ENCODE results near the gene PHF1. TPM values are rescaled to one million over a fixed set of nuclear protein-coding genes. Genes with fewer than 3 reads are reported as not detected.

PHF1 gene
- total RNA-seq, 1 donor from 2014 or later = 83.4 TPM

DNA sequence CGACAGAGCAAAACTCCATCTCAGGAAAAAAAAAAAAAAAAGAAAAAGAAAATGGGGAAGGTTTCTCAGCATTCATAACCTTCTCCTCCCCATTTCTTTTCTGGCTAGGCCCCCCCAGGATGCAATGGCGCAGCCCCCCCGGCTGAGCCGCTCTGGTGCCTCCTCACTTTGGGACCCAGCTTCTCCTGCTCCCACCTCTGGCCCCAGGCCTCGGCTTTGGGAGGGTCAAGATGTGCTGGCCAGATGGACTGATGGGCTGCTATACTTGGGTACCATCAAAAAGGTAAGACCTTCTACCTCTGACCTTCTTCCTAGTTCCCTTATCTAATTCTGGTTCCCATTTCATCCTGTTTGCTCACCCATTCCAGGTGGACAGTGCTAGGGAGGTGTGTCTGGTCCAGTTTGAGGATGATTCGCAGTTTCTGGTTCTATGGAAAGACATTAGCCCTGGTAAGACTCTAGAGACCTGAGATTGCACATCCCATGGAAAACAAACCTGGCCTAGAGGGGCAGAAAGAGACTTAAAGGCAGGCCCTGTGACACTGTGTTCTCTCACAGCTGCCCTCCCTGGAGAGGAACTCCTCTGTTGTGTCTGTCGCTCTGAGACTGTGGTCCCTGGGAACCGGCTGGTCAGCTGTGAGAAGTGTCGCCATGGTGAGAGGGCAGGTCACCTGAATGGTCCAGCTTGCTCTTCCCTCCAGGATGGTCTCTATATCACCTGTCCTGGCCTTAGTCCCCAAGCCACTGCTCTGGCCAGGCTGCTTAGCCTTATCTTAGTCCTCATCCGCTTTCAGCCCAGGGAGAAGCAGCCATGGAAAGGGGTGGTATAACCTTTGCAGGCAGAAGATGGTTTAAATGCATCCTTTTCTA is 1.6 kb downstream of the PHF1 start:
- peak overlapping the region; percentile 88 for H3K4me3 Mint-ChIP-seq
- CTCF ChIA-PET = no interaction called here
- DNase-seq (no peak), ATAC-seq (ENCODE audit: low read depth) (no peak)
- H3K36me3 Mint-ChIP-seq (ENCODE audit: low read depth) = peaks cover 45% of the 10 kb centered on the region
- peak overlapping the region; percentile 67 for H3K27ac Mint-ChIP-seq
- POLR2A ChIA-PET = interaction anchor here (1.1 to 3.0 kb wide), 6 partner anchors 13 to 440 kb away, joined by 8 to 22 read pairs (median 15); partner anchors contain the start of genes HSD17B8, RPS18, VPS52 and ZBTB22
- no peaks in the 10 kb centered on the region for H3K9me3 Mint-ChIP-seq
- H3K27me3 Mint-ChIP-seq = no peaks in the 10 kb centered on the region
- intact Hi-C loops (cut with micrococcal nuclease) = loop anchor here (5.0 to 10.0 kb wide), 2 partner anchors 408 to 1285 kb away; partner anchors contain the start of genes ATF6B and HLA-DOA
- H3K4me1 Mint-ChIP-seq = peaks cover 69% of the 10 kb centered on the region
- TF ChIP-seq, protein P1, sequence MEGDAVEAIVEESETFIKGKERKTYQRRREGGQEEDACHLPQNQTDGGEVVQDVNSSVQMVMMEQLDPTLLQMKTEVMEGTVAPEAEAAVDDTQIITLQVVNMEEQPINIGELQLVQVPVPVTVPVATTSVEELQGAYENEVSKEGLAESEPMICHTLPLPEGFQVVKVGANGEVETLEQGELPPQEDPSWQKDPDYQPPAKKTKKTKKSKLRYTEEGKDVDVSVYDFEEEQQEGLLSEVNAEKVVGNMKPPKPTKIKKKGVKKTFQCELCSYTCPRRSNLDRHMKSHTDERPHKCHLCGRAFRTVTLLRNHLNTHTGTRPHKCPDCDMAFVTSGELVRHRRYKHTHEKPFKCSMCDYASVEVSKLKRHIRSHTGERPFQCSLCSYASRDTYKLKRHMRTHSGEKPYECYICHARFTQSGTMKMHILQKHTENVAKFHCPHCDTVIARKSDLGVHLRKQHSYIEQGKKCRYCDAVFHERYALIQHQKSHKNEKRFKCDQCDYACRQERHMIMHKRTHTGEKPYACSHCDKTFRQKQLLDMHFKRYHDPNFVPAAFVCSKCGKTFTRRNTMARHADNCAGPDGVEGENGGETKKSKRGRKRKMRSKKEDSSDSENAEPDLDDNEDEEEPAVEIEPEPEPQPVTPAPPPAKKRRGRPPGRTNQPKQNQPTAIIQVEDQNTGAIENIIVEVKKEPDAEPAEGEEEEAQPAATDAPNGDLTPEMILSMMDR (IDR thresholded peaks at IDR 0.05) = no peak

DNA sequence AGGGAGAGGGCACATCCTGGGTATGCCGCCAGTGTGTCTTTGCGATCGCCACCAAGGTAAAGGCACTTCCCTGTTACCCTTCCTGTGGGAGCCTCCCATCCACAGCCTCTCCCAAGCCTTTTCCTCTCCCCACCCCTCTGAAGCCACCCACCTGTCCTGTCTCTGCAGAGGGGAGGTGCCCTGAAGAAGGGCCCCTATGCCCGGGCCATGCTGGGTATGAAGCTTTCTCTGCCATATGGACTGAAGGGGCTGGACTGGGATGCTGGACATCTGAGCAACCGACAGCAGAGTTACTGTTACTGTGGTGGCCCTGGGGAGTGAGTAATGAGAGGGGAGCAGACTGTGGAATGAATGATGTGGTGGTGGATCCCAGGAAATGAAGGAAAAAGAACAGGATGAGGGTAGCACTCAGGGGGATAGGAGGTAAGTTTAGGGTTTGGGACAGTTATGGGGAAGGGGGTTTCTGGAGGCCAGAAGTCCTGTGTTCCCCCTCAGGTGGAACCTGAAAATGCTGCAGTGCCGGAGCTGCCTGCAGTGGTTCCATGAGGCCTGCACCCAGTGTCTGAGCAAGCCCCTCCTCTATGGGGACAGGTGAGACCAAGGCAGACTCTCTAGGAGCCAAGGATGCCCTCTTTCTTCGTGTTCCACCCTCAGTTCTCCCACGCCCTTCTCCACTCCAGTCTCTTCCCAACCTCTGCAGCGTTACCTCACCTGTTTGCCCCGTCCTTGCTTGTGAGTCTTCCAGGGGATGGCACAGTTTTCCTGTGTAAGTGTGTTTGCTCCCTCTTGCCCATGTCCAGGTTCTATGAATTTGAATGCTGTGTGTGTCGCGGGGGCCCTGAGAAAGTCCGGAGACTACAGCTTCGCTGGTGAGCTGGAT is 2.7 kb downstream of the PHF1 start:
- no peaks in the 10 kb centered on the region for H3K27me3 Mint-ChIP-seq
- peaks cover 79% of the 10 kb centered on the region for H3K4me1 Mint-ChIP-seq
- no peaks in the 10 kb centered on the region for H3K9me3 Mint-ChIP-seq
- intact Hi-C loops (cut with micrococcal nuclease) = loop anchor here (5.0 to 10.0 kb wide), 2 partner anchors 409 to 1286 kb away; partner anchors contain the start of genes ATF6B and HLA-DOA
- ATAC-seq (ENCODE audit: low read depth) (no peak), DNase-seq (no peak)
- TF ChIP-seq, protein P1 (IDR thresholded peaks at IDR 0.05) = no peak
- peak overlapping the region; percentile 32 for H3K4me3 Mint-ChIP-seq
- ChIA-PET CTCF (interaction anchor here (1.0 kb wide), 1 partner anchor 17 kb away, joined by 3 read pairs; no protein-coding TSS in a partner anchor), POLR2A (no interaction called here)
- peak overlapping the region; percentile 62 for H3K27ac Mint-ChIP-seq
- H3K36me3 Mint-ChIP-seq (ENCODE audit: low read depth) = peaks cover 47% of the 10 kb centered on the region

DNA sequence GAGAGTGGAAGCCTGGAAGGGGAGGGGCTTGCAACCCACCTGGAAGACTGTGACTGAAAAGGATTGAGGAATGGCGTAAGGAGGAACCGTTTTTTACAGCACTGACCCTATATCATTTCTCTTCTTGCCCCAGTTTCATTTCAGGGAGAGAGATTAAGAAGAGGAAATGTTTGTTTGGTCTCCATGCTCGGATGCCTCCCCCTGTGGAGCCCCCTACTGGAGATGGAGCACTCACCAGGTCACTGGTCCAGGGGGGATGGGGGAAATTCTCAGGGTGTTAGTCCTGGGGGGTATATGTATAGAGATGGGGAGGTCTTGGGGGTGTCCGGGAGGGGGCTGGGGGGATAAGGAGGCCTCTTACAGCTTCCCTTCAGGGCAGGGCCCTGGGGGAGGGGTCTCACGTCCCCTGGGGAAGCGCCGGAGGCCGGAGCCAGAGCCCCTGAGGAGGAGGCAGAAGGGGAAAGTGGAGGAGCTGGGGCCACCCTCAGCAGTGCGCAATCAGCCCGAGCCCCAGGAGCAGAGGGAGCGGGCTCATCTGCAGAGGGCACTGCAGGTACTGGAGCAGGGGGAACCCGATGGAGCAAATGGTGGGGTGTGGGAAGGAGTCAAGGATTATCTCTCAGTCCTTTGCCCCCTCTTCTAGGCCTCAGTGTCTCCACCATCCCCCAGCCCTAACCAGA is 3.9 kb downstream of the PHF1 start:
- intact Hi-C loops (cut with micrococcal nuclease) = loop anchor here (5.0 to 10.0 kb wide), 3 partner anchors 410 to 1287 kb away; partner anchors contain the start of genes ATF6B, HLA-DOA and PSMB8
- TF ChIP-seq, protein P1 (IDR thresholded peaks at IDR 0.05) = no peak
- POLR2A ChIA-PET = interaction anchor here (5.9 kb wide), 1 partner anchor 17 kb away, joined by 28 read pairs; no protein-coding TSS in a partner anchor
- peak overlapping the region; percentile 33 for H3K4me3 Mint-ChIP-seq
- peaks cover 47% of the 10 kb centered on the region for H3K36me3 Mint-ChIP-seq (ENCODE audit: low read depth)
- H3K4me1 Mint-ChIP-seq = peaks cover 84% of the 10 kb centered on the region
- CTCF ChIA-PET = interaction anchor here (1.0 kb wide), 1 partner anchor 16 kb away, joined by 3 read pairs; no protein-coding TSS in a partner anchor
- ATAC-seq (ENCODE audit: low read depth) (no peak), DNase-seq (no peak)
- peak overlapping the region; percentile 62 for H3K27ac Mint-ChIP-seq
- no peaks in the 10 kb centered on the region for H3K9me3 Mint-ChIP-seq
- H3K27me3 Mint-ChIP-seq = no peaks in the 10 kb centered on the region

DNA sequence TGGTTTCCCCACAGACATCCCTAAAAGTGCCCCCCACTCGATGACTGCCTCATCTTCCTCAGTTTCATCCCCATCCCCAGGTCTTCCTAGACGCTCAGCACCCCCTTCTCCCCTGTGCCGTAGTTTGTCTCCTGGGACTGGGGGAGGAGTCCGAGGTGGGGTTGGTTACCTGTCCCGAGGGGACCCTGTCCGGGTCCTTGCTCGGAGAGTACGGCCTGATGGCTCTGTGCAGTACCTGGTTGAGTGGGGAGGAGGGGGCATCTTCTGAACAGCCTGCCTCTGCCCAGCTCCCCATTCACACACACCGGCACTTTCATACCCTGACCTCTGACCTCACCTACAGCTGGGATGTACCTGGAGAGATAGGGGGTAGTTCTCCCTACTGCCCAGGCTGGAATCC is 5.0 kb downstream of the PHF1 start:
- peaks cover 47% of the 10 kb centered on the region for H3K36me3 Mint-ChIP-seq (ENCODE audit: low read depth)
- ATAC-seq (ENCODE audit: low read depth) (no peak), DNase-seq (no peak)
- TF ChIP-seq, protein P1 (IDR thresholded peaks at IDR 0.05) = no peak
- no peaks in the 10 kb centered on the region for H3K27me3 Mint-ChIP-seq
- peak overlapping the region; percentile 91 for H3K4me3 Mint-ChIP-seq
- H3K4me1 Mint-ChIP-seq = peaks cover 83% of the 10 kb centered on the region
- H3K9me3 Mint-ChIP-seq = no peaks in the 10 kb centered on the region
- H3K27ac Mint-ChIP-seq = peak overlapping the region; percentile 96
- ChIA-PET POLR2A (interaction anchor here (0.5 to 5.9 kb wide), 7 partner anchors 10 to 1560 kb away, joined by 3 to 31 read pairs (median 4); partner anchors contain the start of genes ITPR3, TAPBP and WDR46), CTCF (no interaction called here)
- intact Hi-C loops (cut with micrococcal nuclease) = loop anchor here (5.0 to 10.0 kb wide), 2 partner anchors 411 to 574 kb away; partner anchors contain the start of genes HLA-DOA and PSMB8
